GM19035 (cell line): ENCODE measurements around the gene B4GALNT2.
"Not testable (repeated sequence)": the region's sequence is repeated elsewhere in the genome, so short reads cannot be mapped to it uniquely, and the experiment has no call there.

Source experiments
- ATAC-seq: cut with Tn5 transposase; IDR thresholded peaks from one replicate; pipeline ENCODE4 v1.9.1; 2021; ENCODE audit not compliant: unreplicated experiment

The B4GALNT2 gene

GRCh38 chr17:49132699-49133364 lies at the start of gene B4GALNT2:
Gene B4GALNT2 (plus strand): TSS chr17:49132769. CDS start chr17:49132793, 24 bp downstream.
- no peak for ATAC-seq

- ATAC-seq, result not testable (repeated sequence)
Observed at GRCh38 chr17:49085046-49085445, 47.5 kb upstream of the B4GALNT2 start.

- ATAC-seq, result no peak
Observed at GRCh38 chr17:49085565-49086315, 46.8 kb upstream of the B4GALNT2 start.

- ATAC-seq, result no peak
Observed at GRCh38 chr17:49086316-49086605, 46.3 kb upstream of the B4GALNT2 start.

- ATAC-seq, result no peak
Observed at GRCh38 chr17:49086649-49087048, 45.9 kb upstream of the B4GALNT2 start.

GRCh38 chr17:49089094-49089493 lies 43.5 kb upstream of the B4GALNT2 start:
- ATAC-seq, result no peak

- no peak for ATAC-seq
Observed at GRCh38 chr17:49090878-49091594, 41.5 kb upstream of the B4GALNT2 start.

GRCh38 chr17:49093131-49093530 lies 39.4 kb upstream of the B4GALNT2 start:
- ATAC-seq, result no peak

- no peak for ATAC-seq
Observed at GRCh38 chr17:49100601-49101000, 32.0 kb upstream of the B4GALNT2 start.

GRCh38 chr17:49101054-49101534 lies 31.5 kb upstream of the B4GALNT2 start:
- no peak for ATAC-seq

- not testable (repeated sequence) for ATAC-seq
Observed at GRCh38 chr17:49103360-49103759, 29.2 kb upstream of the B4GALNT2 start.

GRCh38 chr17:49104511-49105074 lies 28.0 kb upstream of the B4GALNT2 start:
- no peak for ATAC-seq

GRCh38 chr17:49106321-49107210 lies 26.0 kb upstream of the B4GALNT2 start:
- no peak for ATAC-seq

- no peak for ATAC-seq
Observed at GRCh38 chr17:49107211-49107557, 25.4 kb upstream of the B4GALNT2 start.

GRCh38 chr17:49108318-49108717 lies 24.3 kb upstream of the B4GALNT2 start:
- no peak for ATAC-seq

- ATAC-seq, result no peak
Observed at GRCh38 chr17:49110509-49110908, 22.1 kb upstream of the B4GALNT2 start.

GRCh38 chr17:49111934-49112333 lies 20.6 kb upstream of the B4GALNT2 start:
- ATAC-seq, result no peak

GRCh38 chr17:49112936-49113335 lies 19.6 kb upstream of the B4GALNT2 start:
- no peak for ATAC-seq

GRCh38 chr17:49114703-49115102 lies 17.9 kb upstream of the B4GALNT2 start:
- no peak for ATAC-seq

- ATAC-seq, result no peak
Observed at GRCh38 chr17:49117587-49118230, 14.9 kb upstream of the B4GALNT2 start.
